Osteoblast (primary cell): ENCODE results near the gene AATF. TPM values are rescaled to one million over a fixed set of nuclear protein-coding genes. Genes with fewer than 3 reads are reported as not detected.

Experiments
- DNase-seq: peaks from one replicate; pipeline ENCODE4 v3.0.0; 2011; ENCODE audit warnings: low spot score, mixed read lengths; ENCODE audit not compliant: insufficient read length; ENCODE audit errors: missing footprints
- H2AFZ ChIP-seq: 2 replicates; pipeline ENCODE4 v1.6.0; 2011; ENCODE audit warnings: mild to moderate bottlenecking, low read length
- H3K27ac ChIP-seq: 2 replicates; pipeline ENCODE4 v1.5.1; 2011; ENCODE audit warnings: mild to moderate bottlenecking, low read depth, low read length, moderate library complexity
- H3K27me3 ChIP-seq: 2 replicates; pipeline ENCODE4 v1.6.0; 2012; ENCODE audit warnings: mild to moderate bottlenecking, control low read depth, inconsistent platforms, low read length, moderate library complexity; ENCODE audit not compliant: insufficient read depth
- H3K36me3 ChIP-seq: 2 replicates; pipeline ENCODE4 v1.5.1; 2011; ENCODE audit warnings: mild to moderate bottlenecking, low read length, control low read depth, moderate library complexity; ENCODE audit not compliant: insufficient read depth
- H3K4me1 ChIP-seq: 2 replicates; pipeline ENCODE4 v1.5.1; 2011; ENCODE audit warnings: mild to moderate bottlenecking, low read length, control low read depth, moderate library complexity; ENCODE audit not compliant: insufficient read depth
- H3K4me2 ChIP-seq: 2 replicates; pipeline ENCODE4 v1.6.0; 2011; ENCODE audit warnings: mild to moderate bottlenecking, low read length; ENCODE audit not compliant: insufficient read depth
- H3K4me3 ChIP-seq: fragments of 200-600 bp; sonication (generic); 3 replicates; pipeline ENCODE4 v1.5.1; 2012; ENCODE audit warnings: mild to moderate bottlenecking, low read length, inconsistent platforms; ENCODE audit not compliant: insufficient read depth
- H3K79me2 ChIP-seq: 2 replicates; pipeline ENCODE4 v1.6.0; 2012; ENCODE audit warnings: mild to moderate bottlenecking, low read length, control low read depth, inconsistent platforms; ENCODE audit not compliant: insufficient read depth
- H3K9me3 ChIP-seq: 2 replicates; pipeline ENCODE4 v1.5.1; 2011; ENCODE audit warnings: low read depth, low read length, control low read depth
- H4K20me1 ChIP-seq: 2 replicates; pipeline ENCODE4 v1.6.0; 2012; ENCODE audit warnings: mild to moderate bottlenecking, low read length, control low read depth; ENCODE audit not compliant: insufficient read depth
- total RNA-seq: library from RNA; depleted of rRNA; stranded (reverse); fragments of >200 nt; gene quantifications from 2 replicates; pipeline ENCODE4 v1.2.3, GENCODE V29; 2012
- TF ChIP-seq, protein P1 (sequence below): IDR thresholded peaks from 2 replicates; pipeline ENCODE4 v1.5.1; 2011; ENCODE audit warnings: mild to moderate bottlenecking, low read depth, low read length, moderate library complexity; ENCODE audit errors: extremely low read depth

AATF gene
- total RNA-seq, 1 donor = 22.4 TPM

GRCh38 chr17:36942631-36943125 is 6.1 kb upstream of the AATF start:
- Histone ChIP-seq H2AFZ (no peak overlapping the region), H3K4me3 (no peak overlapping the region), H3K9me3 (no peaks in the 10 kb centered on the region), H3K36me3 (no peaks in the 10 kb centered on the region), H3K4me1 (no peaks in the 10 kb centered on the region), H3K79me2 (no peaks in the 10 kb centered on the region), H3K27me3 (peaks cover 99% of the 10 kb centered on the region), H3K4me2 (no peak overlapping the region), H3K27ac (no peak overlapping the region), H4K20me1 (no peaks in the 10 kb centered on the region)
- TF ChIP-seq, protein P1, sequence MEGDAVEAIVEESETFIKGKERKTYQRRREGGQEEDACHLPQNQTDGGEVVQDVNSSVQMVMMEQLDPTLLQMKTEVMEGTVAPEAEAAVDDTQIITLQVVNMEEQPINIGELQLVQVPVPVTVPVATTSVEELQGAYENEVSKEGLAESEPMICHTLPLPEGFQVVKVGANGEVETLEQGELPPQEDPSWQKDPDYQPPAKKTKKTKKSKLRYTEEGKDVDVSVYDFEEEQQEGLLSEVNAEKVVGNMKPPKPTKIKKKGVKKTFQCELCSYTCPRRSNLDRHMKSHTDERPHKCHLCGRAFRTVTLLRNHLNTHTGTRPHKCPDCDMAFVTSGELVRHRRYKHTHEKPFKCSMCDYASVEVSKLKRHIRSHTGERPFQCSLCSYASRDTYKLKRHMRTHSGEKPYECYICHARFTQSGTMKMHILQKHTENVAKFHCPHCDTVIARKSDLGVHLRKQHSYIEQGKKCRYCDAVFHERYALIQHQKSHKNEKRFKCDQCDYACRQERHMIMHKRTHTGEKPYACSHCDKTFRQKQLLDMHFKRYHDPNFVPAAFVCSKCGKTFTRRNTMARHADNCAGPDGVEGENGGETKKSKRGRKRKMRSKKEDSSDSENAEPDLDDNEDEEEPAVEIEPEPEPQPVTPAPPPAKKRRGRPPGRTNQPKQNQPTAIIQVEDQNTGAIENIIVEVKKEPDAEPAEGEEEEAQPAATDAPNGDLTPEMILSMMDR = no peak
- peak; percentile 84 for DNase-seq

- H3K27ac ChIP-seq = no peak overlapping the region
- no peak overlapping the region for H2AFZ ChIP-seq
- no peaks in the 10 kb centered on the region for H3K36me3 ChIP-seq
- H3K4me1 ChIP-seq = peaks cover 6% of the 10 kb centered on the region
- H3K4me2 ChIP-seq = no peak overlapping the region
- peak; percentile 74 for DNase-seq
- H3K79me2 ChIP-seq = no peaks in the 10 kb centered on the region
- H3K27me3 ChIP-seq = peaks cover 96% of the 10 kb centered on the region
- no peak overlapping the region for H3K4me3 ChIP-seq
- TF ChIP-seq, protein P1 = no peak
- no peaks in the 10 kb centered on the region for H4K20me1 ChIP-seq
- H3K9me3 ChIP-seq = no peaks in the 10 kb centered on the region
Observed at GRCh38 chr17:36943250-36944191, 5.2 kb upstream of the AATF start.

DNA sequence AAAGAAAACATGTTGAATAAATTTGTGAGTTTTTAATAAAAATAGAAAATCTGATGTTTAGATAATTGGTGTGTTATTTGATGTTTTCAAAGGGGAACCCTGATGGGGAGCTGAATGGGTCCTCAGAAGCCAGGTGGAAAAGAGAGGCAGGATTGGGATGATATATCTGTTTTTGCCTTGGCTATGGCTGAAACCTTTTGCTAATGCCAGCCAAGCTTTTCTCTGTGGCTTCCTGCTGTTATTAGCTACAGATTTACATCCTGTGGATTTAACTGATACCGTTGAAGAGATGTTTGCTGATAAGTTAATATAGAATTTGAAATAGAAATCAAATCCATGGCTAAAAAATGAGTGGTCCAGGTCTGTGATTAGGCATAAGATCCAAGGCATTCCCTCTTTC is 4.2 kb upstream of the AATF start:
- no peak overlapping the region for H3K27ac ChIP-seq
- H3K4me2 ChIP-seq = no peak overlapping the region
- H3K36me3 ChIP-seq = no peaks in the 10 kb centered on the region
- DNase-seq = peak; percentile 35
- H3K79me2 ChIP-seq = peaks cover 4% of the 10 kb centered on the region
- peaks cover 1% of the 10 kb centered on the region for H4K20me1 ChIP-seq
- no peak overlapping the region for H3K4me3 ChIP-seq
- TF ChIP-seq, protein P1 = no peak
- H3K4me1 ChIP-seq = peaks cover 8% of the 10 kb centered on the region
- no peaks in the 10 kb centered on the region for H3K9me3 ChIP-seq
- H2AFZ ChIP-seq = no peak overlapping the region
- peaks cover 86% of the 10 kb centered on the region for H3K27me3 ChIP-seq

GRCh38 chr17:36945140-36945539 is 3.6 kb upstream of the AATF start:
- Histone ChIP-seq H3K9me3 (no peaks in the 10 kb centered on the region), H3K4me2 (no peak overlapping the region), H2AFZ (no peak overlapping the region), H3K36me3 (no peaks in the 10 kb centered on the region), H3K4me1 (peaks cover 13% of the 10 kb centered on the region), H3K27ac (no peak overlapping the region), H3K27me3 (peaks cover 81% of the 10 kb centered on the region), H3K79me2 (peaks cover 10% of the 10 kb centered on the region), H4K20me1 (peaks cover 7% of the 10 kb centered on the region), H3K4me3 (no peak overlapping the region)
- DNase-seq = no peak
- TF ChIP-seq, protein P1 = no peak
